Activated naive CD4-positive, alpha-beta T cell treated with anti-CD3 and anti-CD28 coated beads, Interleukin-2, amount 50 U/mL, for 24 hours (primary cell): ENCODE results near the gene ZNF747.

ENCODE experiments used
- H3K27ac Mint-ChIP-seq: one replicate; pipeline ENCODE4 v1.8.0; 2021; ENCODE audit warnings: mild to moderate bottlenecking, mixed read lengths
- H3K27me3 Mint-ChIP-seq: one replicate; pipeline ENCODE4 v1.8.0; 2021; ENCODE audit warnings: mixed read lengths
- H3K36me3 Mint-ChIP-seq: one replicate; pipeline ENCODE4 v1.8.0; 2021; ENCODE audit warnings: mixed read lengths
- H3K4me1 Mint-ChIP-seq: one replicate; pipeline ENCODE4 v1.8.0; 2021; ENCODE audit warnings: mixed read lengths
- H3K4me3 Mint-ChIP-seq: one replicate; pipeline ENCODE4 v1.8.0; 2021; ENCODE audit warnings: mild to moderate bottlenecking, mixed read lengths
- H3K9me3 Mint-ChIP-seq: one replicate; pipeline ENCODE4 v1.8.0; 2021; ENCODE audit warnings: mixed read lengths

The ZNF747 gene

GRCh38 chr16:30534368-30535105 lies at the start of gene ZNF747:
Gene ZNF747 (minus strand): TSS chr16:30534858. CDS start chr16:30534679, 179 bp downstream.
- H3K27ac Mint-ChIP-seq = peak within 1 kb of the TSS; percentile 98
- H3K9me3 Mint-ChIP-seq = no peaks in the 10 kb centered on the region
- no peaks in the 10 kb centered on the region for H3K36me3 Mint-ChIP-seq
- H3K27me3 Mint-ChIP-seq = no peaks in the 10 kb centered on the region
- peak within 1 kb of the TSS; percentile 98 for H3K4me3 Mint-ChIP-seq
- H3K4me1 Mint-ChIP-seq = peaks cover 37% of the 10 kb centered on the region

DNA sequence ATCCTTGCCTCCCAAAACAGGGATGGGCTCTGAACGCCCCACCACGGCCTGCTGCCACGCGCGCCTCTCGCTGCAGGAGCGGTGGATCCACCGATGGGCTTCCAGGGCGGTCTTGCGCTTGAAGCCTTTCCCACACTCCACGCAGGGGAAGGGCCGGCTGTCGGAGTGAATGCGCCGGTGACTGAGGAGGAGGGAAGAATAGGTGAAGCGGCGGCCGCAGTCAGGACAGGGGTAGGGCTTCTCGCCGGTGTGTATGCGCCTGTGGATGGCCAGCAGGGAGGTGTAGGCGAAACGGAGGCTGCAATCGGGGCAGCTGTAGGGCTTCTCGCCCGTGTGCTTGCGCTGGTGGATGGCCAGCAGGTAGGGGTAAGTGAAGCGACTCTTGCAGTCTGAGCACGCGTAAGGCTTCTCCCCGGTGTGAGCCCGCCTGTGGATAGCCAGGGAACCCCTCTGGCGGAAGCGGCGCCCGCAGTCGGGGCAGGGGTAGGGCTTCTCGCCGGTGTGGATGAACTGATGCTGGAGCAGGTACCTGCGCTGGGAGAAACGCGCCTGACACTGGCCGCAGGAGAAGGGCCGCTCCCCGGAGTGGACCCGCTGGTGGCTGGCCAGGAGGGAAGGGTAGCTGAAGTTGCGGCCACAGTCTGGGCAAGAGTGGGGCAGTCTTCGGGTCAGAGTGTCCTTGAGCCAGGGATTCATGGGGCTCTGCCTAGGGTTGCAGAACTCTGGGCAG lies 48.1 kb upstream of the ZNF747 start:
- Mint-ChIP-seq H3K4me1 (peaks cover 32% of the 10 kb centered on the region), H3K27ac (no peak overlapping the region), H3K9me3 (no peaks in the 10 kb centered on the region), H3K36me3 (peaks cover 5% of the 10 kb centered on the region), H3K4me3 (no peak overlapping the region), H3K27me3 (no peaks in the 10 kb centered on the region)

DNA sequence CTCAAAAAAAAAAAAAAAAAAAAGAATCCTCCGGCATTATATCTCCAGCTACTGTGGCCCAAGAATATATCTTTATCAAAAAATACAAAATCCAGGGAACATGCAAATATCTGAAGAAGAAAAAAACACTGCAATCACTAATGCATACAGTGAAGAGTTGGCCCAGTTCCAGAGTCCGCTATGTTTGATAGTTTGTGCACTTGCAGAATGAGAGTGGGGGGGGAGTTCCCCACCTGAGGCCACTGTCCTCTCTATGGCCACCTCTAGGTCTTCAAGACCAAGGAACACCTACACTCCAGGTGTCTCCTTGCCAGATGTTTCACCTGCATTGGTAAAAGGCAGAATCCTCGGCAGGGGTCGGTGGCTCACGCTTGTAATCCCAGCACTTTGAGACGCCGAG lies 46.8 kb upstream of the ZNF747 start:
- Mint-ChIP-seq H3K9me3 (no peaks in the 10 kb centered on the region), H3K27ac (no peak overlapping the region), H3K4me1 (peaks cover 29% of the 10 kb centered on the region), H3K4me3 (no peak overlapping the region), H3K36me3 (peaks cover 5% of the 10 kb centered on the region), H3K27me3 (no peaks in the 10 kb centered on the region)

DNA sequence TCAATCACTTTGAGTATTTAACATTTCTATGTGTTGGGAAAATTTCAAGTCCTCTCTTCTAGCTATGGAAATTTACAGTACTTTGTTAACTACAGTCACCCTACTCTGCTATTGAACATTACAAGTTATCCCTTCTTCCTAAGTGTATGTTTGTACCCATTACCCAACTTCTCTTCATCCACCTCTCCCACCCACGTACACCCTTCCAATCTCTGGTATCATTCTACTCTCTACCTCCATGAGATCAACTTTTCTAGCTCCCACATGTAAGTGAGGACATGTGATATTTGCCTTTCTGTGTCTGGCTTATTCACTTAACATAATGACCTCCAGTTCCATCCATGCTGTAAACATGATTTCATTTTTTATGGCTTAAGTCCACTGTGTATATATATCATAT lies 40.0 kb upstream of the ZNF747 start:
- H3K36me3 Mint-ChIP-seq = no peaks in the 10 kb centered on the region
- no peaks in the 10 kb centered on the region for H3K27me3 Mint-ChIP-seq
- H3K9me3 Mint-ChIP-seq = no peaks in the 10 kb centered on the region
- H3K4me3 Mint-ChIP-seq = no peak overlapping the region
- no peak overlapping the region for H3K27ac Mint-ChIP-seq
- H3K4me1 Mint-ChIP-seq = peaks cover 22% of the 10 kb centered on the region

DNA sequence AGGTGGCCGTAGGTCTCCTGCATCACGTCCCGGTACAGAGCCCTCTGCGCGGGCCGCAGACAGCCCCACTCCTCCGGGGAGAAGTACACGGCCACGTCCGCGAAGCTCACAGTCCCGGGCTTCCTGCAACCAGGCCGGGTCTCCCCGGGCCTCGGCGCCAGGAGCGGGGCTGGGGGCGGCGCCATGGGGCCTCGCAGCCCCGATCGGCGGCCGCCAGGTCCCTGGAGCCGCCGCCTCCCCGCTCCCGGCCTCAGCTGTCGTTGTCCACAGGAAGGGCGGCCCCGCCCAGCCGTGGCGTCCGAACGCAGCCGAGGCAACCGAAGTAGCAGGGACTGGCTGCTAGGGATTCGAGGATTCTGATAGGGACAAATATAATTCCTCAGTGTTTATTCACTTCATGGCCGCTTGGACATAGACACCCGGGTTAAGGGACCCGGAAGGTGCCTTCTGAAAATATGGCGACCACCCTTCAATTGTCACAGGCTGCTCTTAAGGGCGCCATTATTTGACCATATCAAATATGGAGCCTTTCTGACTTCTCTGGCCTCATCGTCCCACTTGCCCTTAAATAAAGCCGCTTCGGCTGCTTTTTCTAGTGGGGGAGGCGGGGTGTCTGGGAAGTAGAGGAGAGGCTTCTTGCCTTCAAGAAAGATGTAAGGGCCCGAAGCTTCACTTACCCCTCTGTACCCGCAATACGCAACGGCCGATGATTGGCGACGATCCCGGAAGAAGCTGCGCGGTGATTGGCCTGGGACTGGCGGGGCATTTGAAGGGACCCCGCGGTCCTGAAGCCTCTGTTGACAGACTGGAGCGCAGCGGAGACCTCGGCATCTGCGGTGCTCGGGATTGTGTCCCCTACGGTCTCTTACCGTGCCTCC lies 37.0 kb upstream of the ZNF747 start, which contains the start of gene ZNF688:
ZNF688 (minus strand) TSS at position 270 of the 878 bp plus-strand sequence; CDS start at position 185, 85 bp downstream.
- Mint-ChIP-seq H3K4me3 (peak within 1 kb of the TSS; percentile 89), H3K27me3 (no peaks in the 10 kb centered on the region), H3K36me3 (no peaks in the 10 kb centered on the region), H3K9me3 (no peaks in the 10 kb centered on the region), H3K4me1 (peaks cover 40% of the 10 kb centered on the region), H3K27ac (peak within 1 kb of the TSS; percentile 92)

DNA sequence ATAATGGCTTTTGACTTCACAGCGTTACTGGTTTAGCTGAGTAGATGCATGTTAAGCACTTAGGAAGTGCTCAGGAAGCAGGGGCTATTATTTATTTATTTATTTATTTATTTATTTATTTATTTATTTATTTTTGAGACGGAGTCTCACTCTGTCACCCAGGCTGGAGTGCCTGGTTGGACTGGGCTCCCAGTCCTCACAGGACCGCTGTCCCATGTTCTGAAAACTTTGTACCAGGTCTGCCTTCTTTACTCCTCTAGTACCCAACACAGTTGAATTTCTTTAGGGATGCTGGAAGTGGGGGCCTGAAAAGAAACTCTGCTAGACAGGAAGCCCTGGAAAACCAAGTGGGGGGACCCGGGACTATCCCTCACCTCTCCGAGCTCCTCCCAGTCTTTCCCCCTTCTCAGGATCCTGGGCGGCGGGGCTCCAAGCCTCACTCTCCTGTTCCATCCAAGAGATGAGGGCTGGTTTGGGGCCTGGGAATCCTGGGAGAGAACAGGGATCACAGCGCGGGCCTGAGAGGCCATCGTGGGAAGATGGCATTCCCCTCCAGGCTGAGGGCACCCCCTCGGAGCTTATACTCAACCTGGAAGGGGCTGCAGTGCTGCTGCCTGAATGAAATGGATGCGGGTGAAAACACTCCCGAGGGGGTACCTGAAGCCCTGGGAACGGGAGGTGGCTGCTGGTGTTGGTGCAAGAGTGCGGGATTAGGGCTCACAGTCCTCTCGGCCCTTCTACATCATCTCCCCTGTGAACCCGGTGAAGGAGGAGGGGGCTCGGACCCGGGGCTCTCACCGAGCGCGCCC lies 36.2 kb upstream of the ZNF747 start:
- H3K4me1 Mint-ChIP-seq = peaks cover 45% of the 10 kb centered on the region
- H3K4me3 Mint-ChIP-seq = peak overlapping the region; percentile 85
- no peaks in the 10 kb centered on the region for H3K27me3 Mint-ChIP-seq
- peak overlapping the region; percentile 92 for H3K27ac Mint-ChIP-seq
- no peaks in the 10 kb centered on the region for H3K9me3 Mint-ChIP-seq
- no peaks in the 10 kb centered on the region for H3K36me3 Mint-ChIP-seq

GRCh38 chr16:30569746-30570635 lies 35.3 kb upstream of the ZNF747 start:
- Mint-ChIP-seq H3K27me3 (no peaks in the 10 kb centered on the region), H3K9me3 (no peaks in the 10 kb centered on the region), H3K27ac (peak overlapping the region; percentile 30), H3K36me3 (no peaks in the 10 kb centered on the region), H3K4me1 (peaks cover 45% of the 10 kb centered on the region), H3K4me3 (peak overlapping the region; percentile 52)

- peaks cover 45% of the 10 kb centered on the region for H3K4me1 Mint-ChIP-seq
- H3K36me3 Mint-ChIP-seq = no peaks in the 10 kb centered on the region
- no peak overlapping the region for H3K4me3 Mint-ChIP-seq
- no peaks in the 10 kb centered on the region for H3K27me3 Mint-ChIP-seq
- H3K9me3 Mint-ChIP-seq = no peaks in the 10 kb centered on the region
- H3K27ac Mint-ChIP-seq = no peak overlapping the region
Observed at GRCh38 chr16:30569281-30569680, 34.6 kb upstream of the ZNF747 start.

DNA sequence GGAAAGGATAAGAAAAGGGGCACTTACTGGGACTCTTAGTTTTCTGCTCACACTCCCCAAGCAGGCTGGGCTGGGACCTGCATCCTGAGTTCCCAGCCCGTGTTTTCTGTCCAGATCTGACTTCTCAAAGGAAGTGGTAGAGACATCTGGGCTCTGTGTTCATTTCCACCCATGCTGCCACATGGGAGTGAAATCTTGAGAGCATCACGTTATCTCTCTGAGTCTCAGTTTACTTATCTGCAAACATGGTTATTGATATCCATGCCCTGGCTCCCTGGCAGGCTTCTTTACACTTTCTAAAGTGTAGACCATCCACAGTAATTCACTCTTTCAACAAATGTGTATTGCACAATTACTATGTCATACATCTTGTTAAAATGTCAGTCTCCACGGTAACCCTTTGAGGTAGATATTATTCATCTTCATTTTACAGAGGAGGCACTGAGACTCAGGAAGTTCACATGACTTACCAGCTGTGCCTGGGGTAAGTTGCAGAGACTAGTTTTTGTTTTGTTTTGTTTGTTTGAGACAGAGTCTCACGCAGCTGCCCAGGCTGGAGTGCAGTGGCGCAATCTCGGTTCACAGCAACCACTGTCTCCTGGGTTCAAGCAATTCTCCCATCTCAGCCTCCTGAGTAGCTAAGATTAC lies 33.5 kb upstream of the ZNF747 start:
- Mint-ChIP-seq H3K9me3 (no peaks in the 10 kb centered on the region), H3K4me1 (peaks cover 41% of the 10 kb centered on the region), H3K4me3 (peak overlapping the region; percentile 81), H3K27ac (peak overlapping the region; percentile 98), H3K36me3 (no peaks in the 10 kb centered on the region), H3K27me3 (no peaks in the 10 kb centered on the region)

GRCh38 chr16:30567160-30567990 lies 32.7 kb upstream of the ZNF747 start:
- H3K9me3 Mint-ChIP-seq = no peaks in the 10 kb centered on the region
- peak overlapping the region; percentile 81 for H3K4me3 Mint-ChIP-seq
- no peaks in the 10 kb centered on the region for H3K36me3 Mint-ChIP-seq
- no peaks in the 10 kb centered on the region for H3K27me3 Mint-ChIP-seq
- peaks cover 38% of the 10 kb centered on the region for H3K4me1 Mint-ChIP-seq
- peak overlapping the region; percentile 98 for H3K27ac Mint-ChIP-seq

DNA sequence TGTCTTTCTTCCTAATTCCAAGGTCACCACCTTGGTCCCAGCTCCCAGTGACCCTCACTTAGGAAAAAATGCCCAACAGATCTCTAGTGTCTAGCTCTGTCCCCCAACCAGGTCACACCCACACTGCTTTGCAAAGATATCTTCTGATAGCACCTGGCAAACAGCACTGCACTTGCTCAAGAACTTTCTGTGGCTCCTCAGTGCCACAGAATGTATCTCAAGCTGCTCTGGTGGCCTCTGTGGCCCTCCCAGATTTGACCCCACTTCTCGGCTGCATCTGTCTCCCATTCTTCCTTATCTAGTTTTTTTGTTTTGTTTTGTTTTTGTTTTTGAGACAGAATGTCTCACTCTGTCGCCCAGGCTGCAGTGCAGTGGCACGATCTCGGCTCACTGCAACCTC lies 31.9 kb upstream of the ZNF747 start:
- peaks cover 35% of the 10 kb centered on the region for H3K4me1 Mint-ChIP-seq
- H3K4me3 Mint-ChIP-seq = no peak overlapping the region
- no peaks in the 10 kb centered on the region for H3K36me3 Mint-ChIP-seq
- no peaks in the 10 kb centered on the region for H3K27me3 Mint-ChIP-seq
- H3K9me3 Mint-ChIP-seq = no peaks in the 10 kb centered on the region
- peak overlapping the region; percentile 33 for H3K27ac Mint-ChIP-seq

- Mint-ChIP-seq H3K36me3 (no peaks in the 10 kb centered on the region), H3K9me3 (no peaks in the 10 kb centered on the region), H3K4me3 (no peak overlapping the region), H3K4me1 (peaks cover 38% of the 10 kb centered on the region), H3K27ac (peak overlapping the region; percentile 33), H3K27me3 (no peaks in the 10 kb centered on the region)
Observed at GRCh38 chr16:30565984-30566383, 31.3 kb upstream of the ZNF747 start.

DNA sequence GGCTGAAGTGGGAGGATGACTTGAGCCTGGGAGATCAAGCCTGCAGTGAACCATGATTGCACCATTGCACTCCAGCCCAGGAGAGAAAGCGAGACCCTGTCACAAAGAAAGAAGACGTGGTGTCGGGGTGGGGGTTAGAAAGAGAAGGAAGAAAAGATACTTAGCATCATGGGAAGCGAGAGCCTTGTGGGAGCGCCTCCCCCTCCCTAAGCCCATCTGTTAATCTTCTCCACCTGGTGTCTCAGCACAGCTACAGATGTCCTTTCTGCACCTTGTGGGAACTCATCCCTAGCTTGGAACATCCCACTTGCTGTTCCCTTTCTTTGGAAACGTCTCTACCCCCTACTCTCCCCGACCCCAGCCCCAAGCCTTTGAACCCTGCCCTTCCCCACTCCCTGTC lies 30.9 kb upstream of the ZNF747 start:
- Mint-ChIP-seq H3K4me3 (no peak overlapping the region), H3K27ac (no peak overlapping the region), H3K36me3 (no peaks in the 10 kb centered on the region), H3K27me3 (no peaks in the 10 kb centered on the region), H3K4me1 (peaks cover 37% of the 10 kb centered on the region), H3K9me3 (no peaks in the 10 kb centered on the region)
